Endothelial cell of umbilical vein (primary cell): ENCODE results near the gene COL20A1. TPM values are rescaled to one million over a fixed set of nuclear protein-coding genes. Genes with fewer than 3 reads are reported as not detected.

ENCODE experiments used
- BruUV-seq: library from RNA; stranded (reverse); fragments of 400-500 nt; replicated peaks from 2 replicates; lab custom pipeline; 2021; lab: Mats Ljungman, UMichigan
- CTCF ChIA-PET: fragments of 300-600, 350-600 bp; sonication (Branson Sonifier 250); formaldehyde crosslinking; loops from one replicate; lab custom pipeline; 2021; ENCODE audit warnings: antibody characterized with exemption, inconsistent platforms; lab: Charles Lee
- POLR2A ChIA-PET: fragments of 300-600, 350-600 bp; sonication (Branson Sonifier 250); formaldehyde crosslinking; loops from one replicate; lab custom pipeline; 2021; ENCODE audit warnings: antibody characterized with exemption, inconsistent platforms; lab: Charles Lee
- DNase-seq: peaks from one replicate; pipeline ENCODE4 v3.0.0-alpha.2; 2011; ENCODE audit warnings: low read depth, low spot score
- FAIRE-seq: peaks from 2 replicates; lab custom pipeline; 2011; peaks lifted over from hg19 to GRCh38; lab: Jason Lieb, UNC
- H2AFZ ChIP-seq: 2 replicates; pipeline ENCODE4 v1.6.0; 2012; ENCODE audit warnings: low read depth, low read length, control low read depth, inconsistent platforms
- H3K27ac ChIP-seq: 2 replicates; pipeline ENCODE4 v1.5.1; 2011; ENCODE audit warnings: low read depth, mild to moderate bottlenecking, control low read depth, low read length, moderate library complexity; ENCODE audit not compliant: insufficient read depth
- H3K27me3 ChIP-seq, 2 experiments: 2 replicates each; pipeline versions ENCODE4 v1.6.0 to v1.6.1; 2011; ENCODE audit warnings: low read length in 2 of 2, mixed read lengths in 1 of 2; ENCODE audit not compliant: control insufficient read depth in 2 of 2, insufficient read depth in 2 of 2
- H3K36me3 ChIP-seq, 2 experiments: 2 replicates in 1 of 2; 3 replicates in 1 of 2; pipeline ENCODE4 v1.5.1; 2011; ENCODE audit warnings: low read length in 2 of 2, mild to moderate bottlenecking in 1 of 2, moderate library complexity in 1 of 2; ENCODE audit not compliant: control insufficient read depth in 2 of 2, insufficient read depth in 2 of 2; ENCODE audit errors: extremely low read depth in 1 of 2
- H3K4me1 ChIP-seq: 3 replicates; pipeline ENCODE4 v1.5.1; 2011; ENCODE audit warnings: mild to moderate bottlenecking, low read length; ENCODE audit not compliant: control insufficient read depth, insufficient read depth; ENCODE audit errors: extremely low read depth
- H3K4me2 ChIP-seq: 2 replicates; pipeline ENCODE4 v1.6.1; 2011; ENCODE audit warnings: low read length, control low read depth, mixed read lengths; ENCODE audit not compliant: insufficient read depth
- H3K4me3 ChIP-seq, 3 experiments: fragments of 200-600 bp in 1 of 3; sonication (generic), shearing (Covaris generic) in 1 of 3; replicated peaks in 1 of 3; 2 replicates each; pipeline ENCODE4 v1.5.1; 2011 to 2016; ENCODE audit warnings: control low read depth in 3 of 3, low read length in 3 of 3, mild to moderate bottlenecking in 2 of 3, inconsistent platforms in 1 of 3, low read depth in 1 of 3, moderate library complexity in 1 of 3; ENCODE audit not compliant: insufficient read depth in 1 of 3
- H3K79me2 ChIP-seq: 2 replicates; pipeline ENCODE4 v1.6.0; 2012; ENCODE audit warnings: low read length, inconsistent platforms; ENCODE audit not compliant: control insufficient read depth, insufficient read depth
- H3K9ac ChIP-seq: replicated peaks from 2 replicates; pipeline ENCODE3; 2011; ENCODE audit warnings: low read length, control low read depth; ENCODE audit not compliant: insufficient read depth; ENCODE audit errors: extremely low read depth
- H3K9me1 ChIP-seq: replicated peaks from 3 replicates; pipeline ENCODE4 v1.6.0; 2011; ENCODE audit warnings: mild to moderate bottlenecking, low read length; ENCODE audit not compliant: control insufficient read depth, insufficient read depth; ENCODE audit errors: extremely low read depth
- H3K9me3 ChIP-seq: replicated peaks from 2 replicates; pipeline ENCODE4 v1.5.1; 2012; ENCODE audit warnings: low read length, inconsistent platforms; ENCODE audit not compliant: control insufficient read depth, insufficient read depth
- H4K20me1 ChIP-seq: replicated peaks from 2 replicates; pipeline ENCODE3; 2011; ENCODE audit warnings: mild to moderate bottlenecking, low read length; ENCODE audit not compliant: control insufficient read depth, insufficient read depth; ENCODE audit errors: extremely low read depth
- CTCF ChIP-seq, 2 donors: IDR thresholded peaks; 1 replicate in 1 of 2; 2 replicates in 1 of 2; pipeline ENCODE4 v1.5.1; 2011; ENCODE audit warnings: low read length in 2 of 2, mild to moderate bottlenecking in 2 of 2, moderate library complexity in 2 of 2, control low read depth in 1 of 2, inconsistent platforms in 1 of 2, low read depth in 1 of 2; ENCODE audit not compliant: insufficient read depth in 1 of 2; ENCODE audit errors: extremely low read depth in 1 of 2
- EZH2 ChIP-seq: IDR thresholded peaks from 2 replicates; pipeline ENCODE4 v1.6.1; 2012; ENCODE audit warnings: borderline replicate concordance, low read depth, mild to moderate bottlenecking, moderate library complexity, low read length, inconsistent platforms; ENCODE audit not compliant: severe bottlenecking
- FOS ChIP-seq: IDR thresholded peaks from 2 replicates; pipeline ENCODE4 v1.6.1; 2011; ENCODE audit warnings: mild to moderate bottlenecking, low read length, moderate library complexity, borderline replicate concordance; ENCODE audit not compliant: insufficient read depth
- GATA2 ChIP-seq: IDR thresholded peaks from 2 replicates; pipeline ENCODE4 v1.7.0; 2011; ENCODE audit warnings: low read depth, mild to moderate bottlenecking, moderate library complexity, mixed read lengths, low read length; ENCODE audit not compliant: insufficient read length, insufficient read depth
- JUN ChIP-seq: IDR thresholded peaks from 2 replicates; pipeline ENCODE4 v1.6.1; 2011; ENCODE audit warnings: borderline replicate concordance, low read depth; ENCODE audit not compliant: insufficient read length, insufficient read depth
- MAX ChIP-seq: IDR thresholded peaks from 2 replicates; pipeline ENCODE4 v1.6.1; 2011; ENCODE audit not compliant: insufficient read depth, insufficient read length
- MYC ChIP-seq: IDR thresholded peaks from one replicate; pipeline ENCODE4 v1.6.1; 2011; ENCODE audit warnings: mild to moderate bottlenecking, low read depth, low read length
- POLR2A ChIP-seq: IDR thresholded peaks from 2 replicates; pipeline ENCODE4 v1.6.1; 2012; ENCODE audit warnings: low read depth, mild to moderate bottlenecking, control low read depth, low read length
- POLR2AphosphoS5 ChIP-seq: IDR thresholded peaks from 2 replicates; pipeline ENCODE4 v1.6.1; 2012; ENCODE audit warnings: low read depth, mild to moderate bottlenecking, control low read depth, low read length, moderate library complexity; ENCODE audit not compliant: insufficient read depth
- dilution Hi-C: fragments of 300-500 bp; cut with MboI; formaldehyde crosslinking; loops from one replicate; pipeline ENCODE4 v1.15.0; 2019; ENCODE audit warnings: low sequenced_read_pairs; ENCODE audit not compliant: extremely low pct_ligation_motif_present
- intact Hi-C: fragments of 100-400 bp; cut with micrococcal nuclease; formaldehyde crosslinking; loops from one replicate; pipeline ENCODE4 v1.10.0; 2022
- polyA plus RNA-seq, 4 experiments: library from polyadenylated mRNA; depleted of rRNA in 3 of 4; stranded (reverse) in 3 of 4; unstranded in 1 of 4; fragments of >200 nt; gene quantifications; 2 replicates each; pipeline versions ENCODE4 v1.2.1 to v1.2.3, GENCODE V29; 2011 to 2012; ENCODE audit warnings: missing spikeins in 1 of 4
- total RNA-seq: library from RNA; stranded (reverse); gene quantifications from 2 replicates; pipeline ENCODE4 v1.2.3, GENCODE V29; 2021

Gene COL20A1
- total and polyA plus RNA-seq, 2 donors (not counting 3 experiments of a cell fraction or from before 2014, with no cell fraction given), result not detected

GRCh38 chr20:63371291-63371865 lies 78.4 kb downstream of the COL20A1 start:
- TF ChIP-seq POLR2AphosphoS5 (no peak), MAX (no peak), POLR2A (no peak), EZH2 (no peak), CTCF (IDR thresholded peaks at IDR 0.05; ENCODE audit: extremely low read depth in 1 of 2, insufficient read depth in 1 of 2, low read depth in 1 of 2, low read length in 2 of 2) (no peak), FOS (no peak), MYC (no peak), JUN (no peak), GATA2 (no peak)
- no peak overlapping the region for H3K4me3 ChIP-seq
- no TSS peak for BruUV-seq
- intact Hi-C loops, result no loop called here
- no peaks in the 10 kb centered on the region for H3K79me2 ChIP-seq
- no peaks in the 10 kb centered on the region for H3K9me3 ChIP-seq
- dilution Hi-C loops, result no loop called here
- H3K27me3 ChIP-seq, result no peaks in the 10 kb centered on the region
- H3K4me1 ChIP-seq, result no peaks in the 10 kb centered on the region
- H3K27ac ChIP-seq, result no peak overlapping the region
- H4K20me1 ChIP-seq, result no peaks in the 10 kb centered on the region
- FAIRE-seq (no peak), DNase-seq (no peak)
- H3K9ac ChIP-seq, result no peak overlapping the region
- H3K36me3 ChIP-seq, result no peaks in the 10 kb centered on the region
- no peak overlapping the region for H3K4me2 ChIP-seq
- no peak overlapping the region for H2AFZ ChIP-seq
- no peaks in the 10 kb centered on the region for H3K9me1 ChIP-seq
- CTCF ChIA-PET, result interaction anchor here (0.7 to 1.8 kb wide), 5 partner anchors 9 to 70 kb away, joined by 3 to 12 read pairs (median 4); no protein-coding TSS in a partner anchor
- POLR2A ChIA-PET, result no interaction called here
